Measurements from ENCODE around the gene SLC26A1. TPM values are rescaled to one million over a fixed set of nuclear protein-coding genes. Genes with fewer than 3 reads are reported as not detected.

SLC26A1 gene
- total RNA-seq, 6 experiments from 2014 or later, result 0.16 to 0.38 (median 0.19) TPM; not detected in 3

DNA sequence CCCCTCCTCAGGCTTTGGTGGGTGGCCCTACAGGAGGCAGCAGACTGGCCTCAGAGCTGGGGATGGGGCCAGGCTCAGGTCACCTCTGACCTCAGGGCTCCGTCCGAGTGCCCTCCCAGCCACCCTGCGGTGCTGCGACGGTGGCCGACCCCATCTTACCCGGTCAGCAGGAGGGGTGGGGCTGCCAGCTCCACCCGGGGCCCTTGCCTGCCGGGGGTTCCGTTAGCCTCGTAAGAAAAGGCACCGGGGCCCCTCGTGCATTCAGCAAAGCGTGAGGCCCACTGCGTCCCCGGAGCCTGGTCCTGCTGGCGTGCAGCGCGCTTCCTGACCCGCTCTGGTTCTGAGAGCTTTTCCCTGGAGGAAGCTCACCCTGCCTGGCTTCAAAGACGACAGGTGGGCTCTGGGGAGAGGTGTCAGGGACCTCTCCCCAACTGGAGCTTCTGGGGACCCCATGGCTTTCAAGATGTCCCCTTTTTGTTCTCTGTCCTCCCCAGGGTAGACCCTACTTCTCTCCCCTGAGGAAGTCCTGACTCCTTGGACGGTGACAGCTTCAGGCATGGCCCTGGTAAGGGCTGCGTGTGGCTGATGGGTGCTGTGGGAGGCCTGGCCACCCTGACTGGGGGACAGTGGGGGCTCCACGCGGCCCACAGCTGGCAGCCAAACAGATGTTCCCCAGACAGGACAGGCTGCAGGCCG is 34.2 kb upstream of the SLC26A1 start:
- Mint-ChIP-seq H3K27ac (no peak overlapping the region), H3K27me3 (ENCODE audit: insufficient read depth) (no peaks in the 10 kb centered on the region; the same call in 1 of the 2 replicates), H3K36me3 (ENCODE audit: low read depth) (peaks cover 12% of the 10 kb centered on the region), H3K4me1 (ENCODE audit: low read depth) (no peaks in the 10 kb centered on the region), H3K4me3 (no peak overlapping the region), H3K9me3 (no peaks in the 10 kb centered on the region)
- DNase-seq, result no peak
- TF ChIP-seq, protein P1, sequence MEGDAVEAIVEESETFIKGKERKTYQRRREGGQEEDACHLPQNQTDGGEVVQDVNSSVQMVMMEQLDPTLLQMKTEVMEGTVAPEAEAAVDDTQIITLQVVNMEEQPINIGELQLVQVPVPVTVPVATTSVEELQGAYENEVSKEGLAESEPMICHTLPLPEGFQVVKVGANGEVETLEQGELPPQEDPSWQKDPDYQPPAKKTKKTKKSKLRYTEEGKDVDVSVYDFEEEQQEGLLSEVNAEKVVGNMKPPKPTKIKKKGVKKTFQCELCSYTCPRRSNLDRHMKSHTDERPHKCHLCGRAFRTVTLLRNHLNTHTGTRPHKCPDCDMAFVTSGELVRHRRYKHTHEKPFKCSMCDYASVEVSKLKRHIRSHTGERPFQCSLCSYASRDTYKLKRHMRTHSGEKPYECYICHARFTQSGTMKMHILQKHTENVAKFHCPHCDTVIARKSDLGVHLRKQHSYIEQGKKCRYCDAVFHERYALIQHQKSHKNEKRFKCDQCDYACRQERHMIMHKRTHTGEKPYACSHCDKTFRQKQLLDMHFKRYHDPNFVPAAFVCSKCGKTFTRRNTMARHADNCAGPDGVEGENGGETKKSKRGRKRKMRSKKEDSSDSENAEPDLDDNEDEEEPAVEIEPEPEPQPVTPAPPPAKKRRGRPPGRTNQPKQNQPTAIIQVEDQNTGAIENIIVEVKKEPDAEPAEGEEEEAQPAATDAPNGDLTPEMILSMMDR (IDR thresholded peaks at IDR 0.05), result no peak

DNA sequence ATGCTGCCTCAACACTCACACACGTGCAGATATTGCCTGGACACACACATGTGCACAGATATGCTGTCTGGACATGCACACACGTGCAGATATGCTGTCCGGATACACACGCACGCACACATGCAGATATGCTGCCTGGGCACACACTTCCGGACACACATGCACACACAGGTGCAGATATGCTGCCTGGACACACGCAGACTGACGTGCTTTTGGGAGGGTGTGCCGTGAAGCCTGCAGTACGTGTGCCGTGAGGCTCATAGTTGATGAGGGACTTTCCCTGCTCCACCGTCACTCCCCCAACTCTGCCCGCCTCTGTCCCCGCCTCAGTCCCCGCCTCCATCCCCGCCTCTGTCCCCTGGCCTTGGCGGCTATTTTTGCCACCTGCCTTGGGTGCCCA is 32.9 kb upstream of the SLC26A1 start:
- Mint-ChIP-seq H3K27me3 (ENCODE audit: insufficient read depth) (no peaks in the 10 kb centered on the region; the same call in none of the 2 replicates), H3K27ac (no peak overlapping the region), H3K4me1 (ENCODE audit: low read depth) (no peaks in the 10 kb centered on the region), H3K4me3 (no peak overlapping the region), H3K9me3 (no peaks in the 10 kb centered on the region), H3K36me3 (ENCODE audit: low read depth) (peaks cover 12% of the 10 kb centered on the region)
- TF ChIP-seq, protein P1 (IDR thresholded peaks at IDR 0.05), result no peak
- DNase-seq, result no peak

DNA sequence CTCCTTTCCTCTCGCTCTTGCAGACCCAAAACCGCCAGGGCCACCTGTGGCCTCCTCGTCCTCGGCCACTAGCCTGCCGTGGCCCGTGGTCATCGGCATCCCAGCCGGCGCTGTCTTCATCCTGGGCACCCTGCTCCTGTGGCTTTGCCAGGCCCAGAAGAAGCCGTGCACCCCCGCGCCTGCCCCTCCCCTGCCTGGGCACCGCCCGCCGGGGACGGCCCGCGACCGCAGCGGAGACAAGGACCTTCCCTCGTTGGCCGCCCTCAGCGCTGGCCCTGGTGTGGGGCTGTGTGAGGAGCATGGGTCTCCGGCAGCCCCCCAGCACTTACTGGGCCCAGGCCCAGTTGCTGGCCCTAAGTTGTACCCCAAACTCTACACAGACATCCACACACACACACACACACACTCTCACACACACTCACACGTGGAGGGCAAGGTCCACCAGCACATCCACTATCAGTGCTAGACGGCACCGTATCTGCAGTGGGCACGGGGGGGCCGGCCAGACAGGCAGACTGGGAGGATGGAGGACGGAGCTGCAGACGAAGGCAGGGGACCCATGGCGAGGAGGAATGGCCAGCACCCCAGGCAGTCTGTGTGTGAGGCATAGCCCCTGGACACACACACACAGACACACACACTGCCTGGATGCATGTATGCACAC is 31.8 kb upstream of the SLC26A1 start:
- Mint-ChIP-seq H3K27me3 (ENCODE audit: insufficient read depth) (no peaks in the 10 kb centered on the region; the same call in none of the 2 replicates), H3K27ac (no peak overlapping the region), H3K4me3 (no peak overlapping the region), H3K36me3 (ENCODE audit: low read depth) (peaks cover 12% of the 10 kb centered on the region), H3K9me3 (no peaks in the 10 kb centered on the region), H3K4me1 (ENCODE audit: low read depth) (no peaks in the 10 kb centered on the region)
- no peak for DNase-seq
- TF ChIP-seq, protein P1 (IDR thresholded peaks at IDR 0.05), result no peak

DNA sequence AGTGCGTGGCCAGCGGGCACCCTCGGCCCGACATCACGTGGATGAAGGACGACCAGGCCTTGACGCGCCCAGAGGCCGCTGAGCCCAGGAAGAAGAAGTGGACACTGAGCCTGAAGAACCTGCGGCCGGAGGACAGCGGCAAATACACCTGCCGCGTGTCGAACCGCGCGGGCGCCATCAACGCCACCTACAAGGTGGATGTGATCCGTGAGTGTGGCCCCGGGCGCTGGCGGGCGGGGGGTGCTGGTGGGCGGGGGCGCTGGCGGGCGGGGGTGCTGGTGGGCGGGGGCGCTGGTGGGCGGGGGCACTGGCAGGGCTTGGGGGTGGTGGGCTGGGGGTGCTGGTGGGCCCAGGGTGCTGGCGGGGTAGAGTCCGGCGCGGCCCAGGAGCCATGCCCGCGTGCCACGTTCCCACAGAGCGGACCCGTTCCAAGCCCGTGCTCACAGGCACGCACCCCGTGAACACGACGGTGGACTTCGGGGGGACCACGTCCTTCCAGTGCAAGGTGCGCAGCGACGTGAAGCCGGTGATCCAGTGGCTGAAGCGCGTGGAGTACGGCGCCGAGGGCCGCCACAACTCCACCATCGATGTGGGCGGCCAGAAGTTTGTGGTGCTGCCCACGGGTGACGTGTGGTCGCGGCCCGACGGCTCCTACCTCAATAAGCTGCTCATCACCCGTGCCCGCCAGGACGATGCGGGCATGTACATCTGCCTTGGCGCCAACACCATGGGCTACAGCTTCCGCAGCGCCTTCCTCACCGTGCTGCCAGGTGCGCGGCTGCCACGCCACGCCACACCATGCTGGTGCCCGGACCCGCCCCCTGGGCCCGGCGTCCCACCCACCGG is 30.9 kb upstream of the SLC26A1 start:
- TF ChIP-seq, protein P1 (IDR thresholded peaks at IDR 0.05), result no peak
- H3K27ac Mint-ChIP-seq, result no peak overlapping the region
- H3K4me1 Mint-ChIP-seq (ENCODE audit: low read depth), result no peaks in the 10 kb centered on the region
- no peaks in the 10 kb centered on the region; the same call in none of the 2 replicates for H3K27me3 Mint-ChIP-seq (ENCODE audit: insufficient read depth)
- H3K36me3 Mint-ChIP-seq (ENCODE audit: low read depth), result peaks cover 12% of the 10 kb centered on the region
- no peak for DNase-seq
- H3K4me3 Mint-ChIP-seq, result no peak overlapping the region
- no peaks in the 10 kb centered on the region for H3K9me3 Mint-ChIP-seq

GRCh38 chr4:1023075-1023640 is 30.0 kb upstream of the SLC26A1 start:
- no peak overlapping the region for H3K4me3 Mint-ChIP-seq
- H3K27ac Mint-ChIP-seq, result no peak overlapping the region
- H3K4me1 Mint-ChIP-seq (ENCODE audit: low read depth), result no peaks in the 10 kb centered on the region
- H3K9me3 Mint-ChIP-seq, result no peaks in the 10 kb centered on the region
- TF ChIP-seq, protein P1 (IDR thresholded peaks at IDR 0.05), result no peak
- H3K27me3 Mint-ChIP-seq (ENCODE audit: insufficient read depth), result no peaks in the 10 kb centered on the region; the same call in none of the 2 replicates
- H3K36me3 Mint-ChIP-seq (ENCODE audit: low read depth), result peaks cover 12% of the 10 kb centered on the region
- DNase-seq, result no peak

Measured in HFFc6 (cell line).